ENCODE results near the gene KCNK15. TPM values are rescaled to one million over a fixed set of nuclear protein-coding genes. Genes with fewer than 3 reads are reported as not detected.

Gene KCNK15
- total and polyA plus RNA-seq, 2 experiments from 2014 or later: 0.32 TPM; not detected in 1

DNA sequence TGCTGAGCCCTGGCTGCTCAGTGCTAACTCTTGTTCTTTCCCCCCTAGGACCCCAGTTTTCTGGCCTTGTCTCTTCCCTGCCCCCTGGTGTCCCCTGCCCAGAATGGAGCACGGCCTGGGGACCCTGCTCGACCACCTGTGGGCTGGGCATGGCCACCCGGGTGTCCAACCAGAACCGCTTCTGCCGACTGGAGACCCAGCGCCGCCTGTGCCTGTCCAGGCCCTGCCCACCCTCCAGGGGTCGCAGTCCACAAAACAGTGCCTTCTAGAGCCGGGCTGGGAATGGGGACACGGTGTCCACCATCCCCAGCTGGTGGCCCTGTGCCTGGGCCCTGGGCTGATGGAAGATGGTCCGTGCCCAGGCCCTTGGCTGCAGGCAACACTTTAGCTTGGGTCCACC, 18.6 kb upstream of the KCNK15 start:
- Histone ChIP-seq H3K27ac (no peak overlapping the region), H3K4me1 (ENCODE audit: low read depth) (peaks cover 3% of the 10 kb centered on the region), H3K9me3 (ENCODE audit: low read depth) (no peaks in the 10 kb centered on the region), H3K36me3 (no peaks in the 10 kb centered on the region), H3K4me3 (no peak overlapping the region), H3K27me3 (no peaks in the 10 kb centered on the region)
- DNase-seq (ENCODE audit: low read depth in 1 of 2, low spot score in 1 of 2): no peak
- TF ChIP-seq, protein P1, sequence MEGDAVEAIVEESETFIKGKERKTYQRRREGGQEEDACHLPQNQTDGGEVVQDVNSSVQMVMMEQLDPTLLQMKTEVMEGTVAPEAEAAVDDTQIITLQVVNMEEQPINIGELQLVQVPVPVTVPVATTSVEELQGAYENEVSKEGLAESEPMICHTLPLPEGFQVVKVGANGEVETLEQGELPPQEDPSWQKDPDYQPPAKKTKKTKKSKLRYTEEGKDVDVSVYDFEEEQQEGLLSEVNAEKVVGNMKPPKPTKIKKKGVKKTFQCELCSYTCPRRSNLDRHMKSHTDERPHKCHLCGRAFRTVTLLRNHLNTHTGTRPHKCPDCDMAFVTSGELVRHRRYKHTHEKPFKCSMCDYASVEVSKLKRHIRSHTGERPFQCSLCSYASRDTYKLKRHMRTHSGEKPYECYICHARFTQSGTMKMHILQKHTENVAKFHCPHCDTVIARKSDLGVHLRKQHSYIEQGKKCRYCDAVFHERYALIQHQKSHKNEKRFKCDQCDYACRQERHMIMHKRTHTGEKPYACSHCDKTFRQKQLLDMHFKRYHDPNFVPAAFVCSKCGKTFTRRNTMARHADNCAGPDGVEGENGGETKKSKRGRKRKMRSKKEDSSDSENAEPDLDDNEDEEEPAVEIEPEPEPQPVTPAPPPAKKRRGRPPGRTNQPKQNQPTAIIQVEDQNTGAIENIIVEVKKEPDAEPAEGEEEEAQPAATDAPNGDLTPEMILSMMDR (IDR thresholded peaks at IDR 0.05; ENCODE audit: low read depth, low read length): no peak

DNA sequence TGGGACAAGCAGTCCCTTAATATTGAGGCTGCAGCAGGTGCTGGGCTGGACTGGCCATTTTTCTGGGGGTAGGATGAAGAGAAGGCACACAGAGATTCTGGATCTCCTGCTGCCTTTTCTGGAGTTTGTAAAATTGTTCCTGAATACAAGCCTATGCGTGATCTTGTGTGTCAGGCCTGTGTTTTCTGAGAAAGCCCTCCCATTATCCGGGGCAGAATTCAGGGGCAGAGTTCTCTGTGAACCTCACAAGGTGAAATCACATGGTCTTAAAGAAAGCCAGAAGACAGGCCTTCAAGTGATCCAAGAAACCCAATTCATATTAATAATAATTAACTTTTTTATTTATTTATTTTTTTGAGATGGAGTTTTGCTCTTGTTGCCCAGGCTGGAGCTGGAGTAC, 18.0 kb upstream of the KCNK15 start:
- TF ChIP-seq, protein P1 (IDR thresholded peaks at IDR 0.05; ENCODE audit: low read depth, low read length): no peak
- Histone ChIP-seq H3K36me3 (no peaks in the 10 kb centered on the region), H3K4me1 (ENCODE audit: low read depth) (peaks cover 3% of the 10 kb centered on the region), H3K27me3 (no peaks in the 10 kb centered on the region), H3K27ac (no peak overlapping the region), H3K4me3 (no peak overlapping the region), H3K9me3 (ENCODE audit: low read depth) (no peaks in the 10 kb centered on the region)
- DNase-seq (ENCODE audit: low read depth in 1 of 2, low spot score in 1 of 2): no peak

DNA sequence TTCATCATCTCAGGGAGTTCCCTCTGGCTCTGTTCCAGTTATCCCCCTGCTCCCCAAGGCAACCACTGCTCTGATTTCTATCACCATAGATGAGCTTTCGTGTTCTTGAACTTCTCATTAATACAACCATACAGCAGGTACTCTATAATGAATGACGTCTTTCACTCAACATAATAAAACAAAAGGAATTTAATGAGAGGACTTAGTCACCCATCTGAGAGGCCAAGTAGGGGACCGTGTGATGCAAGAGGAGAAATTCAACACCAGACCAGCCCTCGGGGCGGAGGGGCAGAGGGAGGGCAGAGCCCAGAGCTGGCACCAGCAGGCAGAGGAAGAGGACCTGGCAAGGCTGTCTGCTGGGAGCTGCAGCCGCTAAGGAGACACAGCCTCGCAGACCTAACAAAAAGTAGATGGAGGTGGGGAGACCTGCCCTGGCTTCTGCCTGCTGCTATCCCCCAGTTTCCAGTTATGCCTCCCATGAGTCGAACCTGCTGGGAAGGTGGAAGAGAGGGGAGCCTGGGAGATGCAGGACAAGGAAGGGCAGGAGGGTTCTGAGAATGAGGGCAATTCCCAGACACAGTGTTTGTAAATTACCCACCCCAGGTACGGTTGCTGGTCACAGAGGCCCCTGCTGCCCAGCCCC, 16.7 kb upstream of the KCNK15 start:
- Histone ChIP-seq H3K4me3 (no peak overlapping the region), H3K27me3 (no peaks in the 10 kb centered on the region), H3K27ac (no peak overlapping the region), H3K4me1 (ENCODE audit: low read depth) (peaks cover 3% of the 10 kb centered on the region), H3K36me3 (no peaks in the 10 kb centered on the region), H3K9me3 (ENCODE audit: low read depth) (no peaks in the 10 kb centered on the region)
- TF ChIP-seq, protein P1 (IDR thresholded peaks at IDR 0.05; ENCODE audit: low read depth, low read length): no peak
- DNase-seq (ENCODE audit: low read depth in 1 of 2, low spot score in 1 of 2): peak in 1 of 2 donors; percentile 73

DNA sequence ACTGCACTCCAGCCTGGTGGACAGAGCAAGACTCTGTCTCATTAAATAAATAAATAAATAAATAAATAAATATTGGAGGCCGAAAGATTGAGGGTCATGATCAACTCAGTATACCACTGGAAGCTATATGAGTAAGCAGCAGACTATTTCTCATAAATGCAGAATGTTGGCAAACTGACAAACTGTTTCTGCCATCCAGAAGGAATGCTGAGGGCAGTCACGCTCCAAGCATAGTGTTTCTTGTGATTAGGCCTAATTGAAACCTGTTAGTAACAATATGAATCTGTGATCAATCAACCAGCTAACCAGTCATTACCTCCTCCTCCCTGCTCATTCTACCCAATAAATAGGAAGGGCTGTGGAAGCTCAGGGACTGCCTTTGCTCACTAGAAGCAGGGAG, 15.2 kb upstream of the KCNK15 start:
- no peaks in the 10 kb centered on the region for H3K36me3 ChIP-seq
- H3K4me3 ChIP-seq: no peak overlapping the region
- H3K27ac ChIP-seq: no peak overlapping the region
- DNase-seq (ENCODE audit: low read depth in 1 of 2, low spot score in 1 of 2): peak in 1 of 2 donors; percentile 85
- peaks cover 3% of the 10 kb centered on the region for H3K4me1 ChIP-seq (ENCODE audit: low read depth)
- no peaks in the 10 kb centered on the region for H3K9me3 ChIP-seq (ENCODE audit: low read depth)
- no peaks in the 10 kb centered on the region for H3K27me3 ChIP-seq
- TF ChIP-seq, protein P1 (IDR thresholded peaks at IDR 0.05; ENCODE audit: low read depth, low read length): no peak

DNA sequence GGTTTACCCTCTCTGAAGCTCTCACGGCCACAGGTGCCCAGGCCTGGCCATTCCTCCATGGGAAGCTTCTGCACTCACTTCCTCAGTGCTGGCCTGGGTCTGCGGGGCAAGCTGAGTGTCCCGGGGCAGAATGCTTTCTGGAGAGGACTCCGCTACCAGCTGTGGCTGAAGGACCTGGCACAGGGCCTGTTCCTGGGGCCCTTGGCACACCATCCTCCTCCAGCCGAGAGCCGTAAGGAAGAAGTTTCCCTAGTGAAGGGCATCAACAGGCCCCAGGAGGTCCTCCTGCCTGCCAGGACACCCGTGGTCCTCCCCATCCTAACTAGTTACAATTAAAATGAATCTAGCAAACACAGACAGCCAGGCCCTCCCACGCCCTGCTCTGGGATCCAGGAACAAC, 14.0 kb upstream of the KCNK15 start:
- TF ChIP-seq, protein P1 (IDR thresholded peaks at IDR 0.05; ENCODE audit: low read depth, low read length): no peak
- no peaks in the 10 kb centered on the region for H3K36me3 ChIP-seq
- no peak overlapping the region for H3K4me3 ChIP-seq
- no peak for DNase-seq (ENCODE audit: low read depth in 1 of 2, low spot score in 1 of 2)
- no peaks in the 10 kb centered on the region for H3K27me3 ChIP-seq
- no peaks in the 10 kb centered on the region for H3K9me3 ChIP-seq (ENCODE audit: low read depth)
- H3K4me1 ChIP-seq (ENCODE audit: low read depth): peaks cover 3% of the 10 kb centered on the region
- H3K27ac ChIP-seq: no peak overlapping the region
